Measurements from ENCODE around the gene INSYN2A.

The INSYN2A gene

GRCh38 chr10:127151981-127152699 lies 44.3 kb downstream of the INSYN2A start:
- no peak for DNase-seq

GRCh38 chr10:127151541-127151940 lies 44.9 kb downstream of the INSYN2A start:
- no peak for DNase-seq

DNA sequence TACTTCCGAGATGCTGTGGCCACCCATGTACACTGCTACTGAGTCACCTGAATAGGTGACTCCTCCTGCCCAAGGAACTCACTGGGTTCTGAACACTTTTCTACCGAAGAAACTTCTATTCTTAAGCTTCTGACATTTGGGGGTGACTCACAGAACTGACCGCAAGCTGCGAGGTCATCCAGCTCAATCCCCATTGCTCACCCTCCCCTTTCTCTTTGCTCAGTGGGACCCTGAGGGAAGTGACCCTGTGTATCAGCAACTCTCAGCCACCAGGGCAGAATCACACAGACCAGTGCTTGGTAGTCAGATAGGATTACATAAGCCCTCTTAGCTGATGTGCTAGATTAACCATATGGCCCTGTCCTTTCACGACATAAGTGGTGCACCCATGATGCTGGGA lies 46.3 kb downstream of the INSYN2A start:
- DNase-seq: no peak

GRCh38 chr10:127149501-127150081 lies 46.8 kb downstream of the INSYN2A start:
- DNase-seq: no peak

DNA sequence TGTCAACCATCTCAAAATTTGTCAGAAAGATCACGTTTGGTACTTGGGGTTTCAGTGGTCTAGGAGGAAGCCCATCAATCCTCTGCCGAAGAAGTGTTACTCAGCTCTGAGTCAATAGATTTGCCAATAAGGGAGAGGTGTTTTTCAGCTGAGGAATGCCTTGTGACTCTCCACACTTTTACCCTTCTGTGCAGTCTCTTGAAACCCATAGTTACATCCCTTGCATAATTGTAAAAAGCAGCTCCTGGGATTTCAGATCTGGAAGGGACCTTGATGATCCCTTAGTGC lies 47.5 kb downstream of the INSYN2A start:
- DNase-seq: no peak

GRCh38 chr10:127148066-127148932 lies 48.1 kb downstream of the INSYN2A start:
- DNase-seq: no peak

GRCh38 chr10:127146661-127147060 lies 49.7 kb downstream of the INSYN2A start:
- no peak for DNase-seq
